ENCODE measurements around the gene H6PD.

H6PD gene

GRCh38 chr1:9262096-9262986, 27.8 kb downstream of the H6PD start:
- H3K4me3 ChIP-seq (ENCODE audit: low read length), result no peak overlapping the region
- H3K27ac ChIP-seq (ENCODE audit: low read depth, low read length), result no peak overlapping the region
- no peaks in the 10 kb centered on the region for H3K4me1 ChIP-seq (ENCODE audit: insufficient read depth, low read length)
- H3K9ac ChIP-seq (ENCODE audit: low read depth, low read length), result no peak overlapping the region
- 95% methylated on average over 33 of the region's 33 CpGs for WGBS
- no peaks in the 10 kb centered on the region for H3K36me3 ChIP-seq (ENCODE audit: insufficient read depth, low read length)
- peaks cover 4% of the 10 kb centered on the region for H3K9me3 ChIP-seq (ENCODE audit: insufficient read depth, low read depth, low read length)
- H3K27me3 ChIP-seq (ENCODE audit: insufficient read depth, low read length), result no peaks in the 10 kb centered on the region

- WGBS, result 93% methylated on average over 26 of the region's 26 CpGs
- Histone ChIP-seq H3K27me3 (ENCODE audit: insufficient read depth, low read length) (no peaks in the 10 kb centered on the region), H3K4me3 (ENCODE audit: low read length) (no peak overlapping the region), H3K4me1 (ENCODE audit: insufficient read depth, low read length) (no peaks in the 10 kb centered on the region), H3K9me3 (ENCODE audit: insufficient read depth, low read depth, low read length) (peaks cover 4% of the 10 kb centered on the region), H3K9ac (ENCODE audit: low read depth, low read length) (no peak overlapping the region), H3K27ac (ENCODE audit: low read depth, low read length) (no peak overlapping the region), H3K36me3 (ENCODE audit: insufficient read depth, low read length) (no peaks in the 10 kb centered on the region)
Observed at GRCh38 chr1:9263276-9263855, 28.8 kb downstream of the H6PD start.

GRCh38 chr1:9263984-9264872, 29.7 kb downstream of the H6PD start:
- no peak overlapping the region for H3K9ac ChIP-seq (ENCODE audit: low read depth, low read length)
- H3K36me3 ChIP-seq (ENCODE audit: insufficient read depth, low read length), result no peaks in the 10 kb centered on the region
- peaks cover 2% of the 10 kb centered on the region for H3K9me3 ChIP-seq (ENCODE audit: insufficient read depth, low read depth, low read length)
- H3K4me3 ChIP-seq (ENCODE audit: low read length), result no peak overlapping the region
- no peaks in the 10 kb centered on the region for H3K27me3 ChIP-seq (ENCODE audit: insufficient read depth, low read length)
- 95% methylated on average over 50 of the region's 50 CpGs for WGBS
- H3K4me1 ChIP-seq (ENCODE audit: insufficient read depth, low read length), result no peaks in the 10 kb centered on the region
- H3K27ac ChIP-seq (ENCODE audit: low read depth, low read length), result no peak overlapping the region

- WGBS, result 94% methylated on average over 10 of the region's 10 CpGs
- no peaks in the 10 kb centered on the region for H3K36me3 ChIP-seq (ENCODE audit: insufficient read depth, low read length)
- no peak overlapping the region for H3K9ac ChIP-seq (ENCODE audit: low read depth, low read length)
- no peaks in the 10 kb centered on the region for H3K9me3 ChIP-seq (ENCODE audit: insufficient read depth, low read depth, low read length)
- H3K27ac ChIP-seq (ENCODE audit: low read depth, low read length), result no peak overlapping the region
- H3K4me3 ChIP-seq (ENCODE audit: low read length), result no peak overlapping the region
- no peaks in the 10 kb centered on the region for H3K4me1 ChIP-seq (ENCODE audit: insufficient read depth, low read length)
- no peaks in the 10 kb centered on the region for H3K27me3 ChIP-seq (ENCODE audit: insufficient read depth, low read length)
Observed at GRCh38 chr1:9265037-9265436, 30.5 kb downstream of the H6PD start.

- Histone ChIP-seq H3K27ac (ENCODE audit: low read depth, low read length) (no peak overlapping the region), H3K9ac (ENCODE audit: low read depth, low read length) (no peak overlapping the region), H3K4me3 (ENCODE audit: low read length) (no peak overlapping the region), H3K36me3 (ENCODE audit: insufficient read depth, low read length) (no peaks in the 10 kb centered on the region), H3K27me3 (ENCODE audit: insufficient read depth, low read length) (no peaks in the 10 kb centered on the region), H3K9me3 (ENCODE audit: insufficient read depth, low read depth, low read length) (no peaks in the 10 kb centered on the region), H3K4me1 (ENCODE audit: insufficient read depth, low read length) (no peaks in the 10 kb centered on the region)
- WGBS, result 89% methylated on average over 12 of the region's 12 CpGs
Observed at GRCh38 chr1:9265968-9266367, 31.4 kb downstream of the H6PD start.

- WGBS, result 74% methylated on average over 7 of the region's 7 CpGs
Observed at GRCh38 chr1:9267352-9267686, 32.7 kb downstream of the H6PD start.

GRCh38 chr1:9267827-9268581, 33.4 kb downstream of the H6PD start:
- Histone ChIP-seq H3K4me3 (ENCODE audit: low read length) (no peak overlapping the region), H3K27ac (ENCODE audit: low read depth, low read length) (no peak overlapping the region), H3K9me3 (ENCODE audit: insufficient read depth, low read depth, low read length) (no peaks in the 10 kb centered on the region), H3K36me3 (ENCODE audit: insufficient read depth, low read length) (no peaks in the 10 kb centered on the region), H3K27me3 (ENCODE audit: insufficient read depth, low read length) (no peaks in the 10 kb centered on the region), H3K4me1 (ENCODE audit: insufficient read depth, low read length) (no peaks in the 10 kb centered on the region), H3K9ac (ENCODE audit: low read depth, low read length) (no peak overlapping the region)
- 91% methylated on average over 7 of the region's 7 CpGs for WGBS

More at GRCh38 chr1:9267352-9267686, 32.7 kb downstream of the H6PD start:
- Histone ChIP-seq H3K9ac (ENCODE audit: low read depth, low read length) (no peak overlapping the region), H3K27me3 (ENCODE audit: insufficient read depth, low read length) (no peaks in the 10 kb centered on the region), H3K27ac (ENCODE audit: low read depth, low read length) (no peak overlapping the region), H3K4me3 (ENCODE audit: low read length) (no peak overlapping the region), H3K4me1 (ENCODE audit: insufficient read depth, low read length) (no peaks in the 10 kb centered on the region), H3K9me3 (ENCODE audit: insufficient read depth, low read depth, low read length) (no peaks in the 10 kb centered on the region), H3K36me3 (ENCODE audit: insufficient read depth, low read length) (no peaks in the 10 kb centered on the region)

GRCh38 chr1:9269078-9269501, 34.5 kb downstream of the H6PD start:
- Histone ChIP-seq H3K4me1 (ENCODE audit: insufficient read depth, low read length) (no peaks in the 10 kb centered on the region), H3K36me3 (ENCODE audit: insufficient read depth, low read length) (no peaks in the 10 kb centered on the region), H3K9me3 (ENCODE audit: insufficient read depth, low read depth, low read length) (no peaks in the 10 kb centered on the region), H3K9ac (ENCODE audit: low read depth, low read length) (no peak overlapping the region), H3K4me3 (ENCODE audit: low read length) (no peak overlapping the region), H3K27ac (ENCODE audit: low read depth, low read length) (no peak overlapping the region), H3K27me3 (ENCODE audit: insufficient read depth, low read length) (no peaks in the 10 kb centered on the region)
- 85% methylated on average over 17 of the region's 17 CpGs for WGBS

- no peaks in the 10 kb centered on the region for H3K27me3 ChIP-seq (ENCODE audit: insufficient read depth, low read length)
- no peaks in the 10 kb centered on the region for H3K36me3 ChIP-seq (ENCODE audit: insufficient read depth, low read length)
- WGBS, result 87% methylated on average over 12 of the region's 12 CpGs
- H3K9me3 ChIP-seq (ENCODE audit: insufficient read depth, low read depth, low read length), result no peaks in the 10 kb centered on the region
- no peak overlapping the region for H3K27ac ChIP-seq (ENCODE audit: low read depth, low read length)
- H3K4me3 ChIP-seq (ENCODE audit: low read length), result no peak overlapping the region
- no peak overlapping the region for H3K9ac ChIP-seq (ENCODE audit: low read depth, low read length)
- H3K4me1 ChIP-seq (ENCODE audit: insufficient read depth, low read length), result no peaks in the 10 kb centered on the region
Observed at GRCh38 chr1:9269721-9270120, 35.1 kb downstream of the H6PD start.

- no peak overlapping the region for H3K9ac ChIP-seq (ENCODE audit: low read depth, low read length)
- no peaks in the 10 kb centered on the region for H3K36me3 ChIP-seq (ENCODE audit: insufficient read depth, low read length)
- H3K9me3 ChIP-seq (ENCODE audit: insufficient read depth, low read depth, low read length), result no peaks in the 10 kb centered on the region
- peaks cover 2% of the 10 kb centered on the region; the same call in 1 of the 2 replicates for H3K4me1 ChIP-seq (ENCODE audit: insufficient read depth, low read length)
- no peak overlapping the region for H3K27ac ChIP-seq (ENCODE audit: low read depth, low read length)
- H3K4me3 ChIP-seq (ENCODE audit: low read length), result no peak overlapping the region
- WGBS, result 80% methylated on average over 15 of the region's 15 CpGs
- H3K27me3 ChIP-seq (ENCODE audit: insufficient read depth, low read length), result no peaks in the 10 kb centered on the region
Observed at GRCh38 chr1:9270290-9270883, 35.8 kb downstream of the H6PD start.
